KMS-11 (cell line): Measurements from ENCODE around the gene ZNF273.
"Not testable (repeated sequence)": the region's sequence is repeated elsewhere in the genome, so short reads cannot be mapped to it uniquely, and the experiment has no call there.

ENCODE experiments used
- H2AFZ ChIP-seq: fragments of 200-600 bp; sonication (generic); 2 replicates; pipeline ENCODE4 v1.6.1; 2016; ENCODE audit warnings: antibody characterized with exemption, mixed run types, low read depth
- H3K27ac ChIP-seq: fragments of 200-600 bp; sonication (generic); 2 replicates; pipeline ENCODE4 v1.6.1; 2016; ENCODE audit warnings: mild to moderate bottlenecking, mixed run types
- H3K27me3 ChIP-seq: fragments of 200-600 bp; sonication (generic); 2 replicates; pipeline ENCODE4 v1.6.1; 2017; ENCODE audit warnings: mild to moderate bottlenecking, low read depth, mixed run types, moderate library complexity; ENCODE audit not compliant: insufficient read depth
- H3K36me3 ChIP-seq: fragments of 200-600 bp; sonication (generic); 2 replicates; pipeline ENCODE4 v1.6.1; 2017; ENCODE audit warnings: mild to moderate bottlenecking, mixed run types; ENCODE audit not compliant: insufficient read depth
- H3K4me1 ChIP-seq: fragments of 200-600 bp; sonication (generic); 2 replicates; pipeline ENCODE4 v1.6.1; 2016; ENCODE audit warnings: mild to moderate bottlenecking, low read depth, mixed run types; ENCODE audit not compliant: poor library complexity, severe bottlenecking
- H3K4me2 ChIP-seq: fragments of 200-600 bp; sonication (generic); 2 replicates; pipeline ENCODE4 v1.7.0; 2016; ENCODE audit warnings: mild to moderate bottlenecking, mixed run types
- H3K4me3 ChIP-seq: fragments of 200-600 bp; sonication (generic); IDR thresholded peaks from 2 replicates; pipeline ENCODE4 v1.6.1; 2017; ENCODE audit warnings: low read depth, low read length, mixed read lengths; ENCODE audit not compliant: insufficient read depth
- H3K79me2 ChIP-seq: fragments of 200-600 bp; sonication (generic); 2 replicates; pipeline ENCODE4 v1.6.1; 2016; ENCODE audit warnings: low read depth, mixed run types; ENCODE audit not compliant: insufficient read depth
- H3K9ac ChIP-seq: fragments of 200-600 bp; sonication (generic); 2 replicates; pipeline ENCODE4 v1.6.1; 2016; ENCODE audit warnings: mild to moderate bottlenecking, mixed run types
- H4K20me1 ChIP-seq: fragments of 200-600 bp; sonication (generic); 2 replicates; pipeline ENCODE4 v1.6.1; 2016; ENCODE audit warnings: mild to moderate bottlenecking, mixed run types; ENCODE audit not compliant: insufficient read depth
- CTCF ChIP-seq: fragments of 200-600 bp; sonication (generic); conservative IDR thresholded peaks from 2 replicates; pipeline ENCODE4 v1.6.1; 2017; ENCODE audit warnings: low read depth, mild to moderate bottlenecking, antibody characterized with exemption, low read length, moderate library complexity, mixed read lengths

Gene ZNF273

DNA sequence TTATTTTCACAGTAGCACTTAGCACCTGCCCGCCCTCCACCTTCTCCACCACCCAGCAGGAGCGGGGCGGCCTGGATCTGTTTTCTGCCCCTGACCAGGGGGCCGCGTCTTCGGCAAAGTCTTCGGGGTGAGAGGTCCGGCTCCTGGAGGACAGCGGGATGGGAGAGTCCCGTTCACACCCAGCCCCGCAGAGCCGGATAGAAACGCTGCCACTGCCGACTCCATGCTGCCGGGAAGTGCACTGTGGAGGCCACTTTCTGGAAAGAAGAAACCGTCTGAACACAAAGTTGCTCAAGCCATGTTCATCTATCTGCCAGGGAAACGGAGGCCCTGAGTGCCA, 14.5 kb upstream of the ZNF273 start:
- Histone ChIP-seq H4K20me1 (no peaks in the 10 kb centered on the region), H3K27ac (no peak overlapping the region), H2AFZ (no peak overlapping the region), H3K36me3 (no peaks in the 10 kb centered on the region), H3K27me3 (no peaks in the 10 kb centered on the region), H3K4me2 (no peak overlapping the region), H3K4me1 (no peaks in the 10 kb centered on the region), H3K4me3 (no peak overlapping the region), H3K9ac (no peak overlapping the region), H3K79me2 (no peaks in the 10 kb centered on the region)
- no peak for TF ChIP-seq CTCF

DNA sequence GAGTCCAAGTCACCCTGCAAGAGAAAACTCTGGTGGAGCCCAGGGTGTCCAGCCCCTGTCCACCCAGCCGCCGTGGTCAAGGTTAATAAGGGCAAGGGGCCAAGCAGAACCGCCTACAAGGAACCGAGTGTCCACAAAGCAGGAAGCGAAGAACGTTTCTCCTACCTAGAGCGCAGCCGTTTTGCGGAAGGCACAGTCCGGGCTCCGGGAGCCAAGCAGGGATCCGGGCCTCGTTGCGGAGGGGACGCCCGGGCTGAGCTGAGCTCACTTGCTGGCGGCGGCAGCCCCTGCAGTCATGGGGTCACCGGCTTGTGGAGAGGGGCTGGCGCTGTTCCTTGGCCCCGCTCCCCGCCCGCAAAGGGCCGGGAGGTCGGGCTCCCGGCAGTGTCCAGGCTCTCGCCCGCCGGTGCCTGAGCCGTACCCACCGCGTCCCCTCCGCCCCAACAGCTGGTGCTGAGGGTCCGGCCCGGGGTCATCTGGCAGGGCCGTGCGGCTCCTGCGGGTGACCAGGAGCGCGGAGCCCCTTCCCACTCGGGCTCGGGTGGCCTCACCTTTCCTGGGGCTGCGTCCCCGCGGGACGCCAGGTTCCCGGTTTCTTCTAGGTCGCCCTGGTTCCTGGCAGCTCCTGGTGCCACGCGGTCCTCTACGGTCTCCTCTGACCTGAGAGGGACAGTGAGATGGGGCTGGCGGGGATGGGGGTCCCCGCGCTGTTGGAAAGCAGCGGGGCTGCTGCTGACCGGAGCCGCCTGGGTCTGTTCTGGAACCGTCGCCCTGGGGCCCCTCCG, 14.0 kb upstream of the ZNF273 start:
- no peaks in the 10 kb centered on the region for H3K79me2 ChIP-seq
- no peak for TF ChIP-seq CTCF
- H3K27ac ChIP-seq, result no peak overlapping the region
- no peak overlapping the region for H3K9ac ChIP-seq
- H3K4me3 ChIP-seq, result no peak overlapping the region
- no peak overlapping the region for H2AFZ ChIP-seq
- H3K4me2 ChIP-seq, result no peak overlapping the region
- no peaks in the 10 kb centered on the region for H3K27me3 ChIP-seq
- no peaks in the 10 kb centered on the region for H4K20me1 ChIP-seq
- H3K4me1 ChIP-seq, result no peaks in the 10 kb centered on the region
- H3K36me3 ChIP-seq, result no peaks in the 10 kb centered on the region

GRCh38 chr7:64889686-64890162, 13.3 kb upstream of the ZNF273 start:
- H3K27me3 ChIP-seq, result no peaks in the 10 kb centered on the region
- no peak for TF ChIP-seq CTCF
- H2AFZ ChIP-seq, result no peak overlapping the region
- no peaks in the 10 kb centered on the region for H3K4me1 ChIP-seq
- H3K4me3 ChIP-seq, result no peak overlapping the region
- no peaks in the 10 kb centered on the region for H3K36me3 ChIP-seq
- H3K79me2 ChIP-seq, result no peaks in the 10 kb centered on the region
- no peaks in the 10 kb centered on the region for H4K20me1 ChIP-seq
- no peak overlapping the region for H3K9ac ChIP-seq
- no peak overlapping the region for H3K4me2 ChIP-seq
- no peak overlapping the region for H3K27ac ChIP-seq

GRCh38 chr7:64890273-64890672, 12.8 kb upstream of the ZNF273 start:
- H2AFZ ChIP-seq, H3K9ac ChIP-seq, H3K36me3 ChIP-seq, H3K79me2 ChIP-seq, H3K4me2 ChIP-seq, H3K27me3 ChIP-seq, H3K4me1 ChIP-seq, H4K20me1 ChIP-seq, H3K4me3 ChIP-seq, H3K27ac ChIP-seq: not testable (repeated sequence)

- H4K20me1 ChIP-seq, result no peaks in the 10 kb centered on the region
- H3K79me2 ChIP-seq, result no peaks in the 10 kb centered on the region
- H3K4me3 ChIP-seq, result no peak overlapping the region
- no peaks in the 10 kb centered on the region for H3K27me3 ChIP-seq
- no peak overlapping the region for H2AFZ ChIP-seq
- H3K4me2 ChIP-seq, result no peak overlapping the region
- H3K4me1 ChIP-seq, result no peaks in the 10 kb centered on the region
- no peaks in the 10 kb centered on the region for H3K36me3 ChIP-seq
- no peak overlapping the region for H3K9ac ChIP-seq
- TF ChIP-seq CTCF, result no peak
- no peak overlapping the region for H3K27ac ChIP-seq
Measured at GRCh38 chr7:64890761-64891362, 12.2 kb upstream of the ZNF273 start.

DNA sequence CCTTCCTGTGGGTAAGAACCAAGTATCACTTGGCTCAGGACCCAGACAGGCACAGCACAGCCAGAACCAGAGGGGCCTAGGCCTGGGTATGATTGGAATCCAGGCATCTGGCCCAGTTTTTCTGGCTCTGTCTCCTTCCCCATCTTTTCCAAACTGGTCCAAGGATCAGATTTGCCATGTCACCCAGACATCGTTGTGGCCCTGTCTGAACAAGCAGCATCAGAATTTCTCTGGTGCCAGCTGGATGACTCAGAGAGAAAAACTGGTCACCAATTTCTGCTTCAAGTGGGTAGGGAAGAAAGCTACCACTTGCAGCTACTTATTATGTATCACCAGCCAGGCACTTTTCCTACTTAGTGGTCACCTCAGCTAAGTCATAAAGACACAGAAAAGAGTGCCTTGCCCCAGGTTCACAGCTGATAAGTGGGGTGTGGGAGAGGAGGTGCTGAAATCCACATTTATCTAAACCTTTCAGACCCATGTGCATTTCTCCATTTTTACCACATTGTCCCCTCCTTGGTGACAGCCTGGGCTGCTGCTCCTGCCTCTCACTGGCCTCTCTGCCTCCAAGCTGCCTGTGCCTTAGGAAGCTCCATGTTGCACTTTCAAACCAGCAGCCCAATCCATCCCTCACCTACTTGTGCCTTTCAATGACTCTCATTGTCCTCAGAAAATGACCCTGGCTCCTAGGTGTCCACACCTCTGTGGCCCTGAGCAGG, 11.6 kb upstream of the ZNF273 start:
- not testable (repeated sequence) for H3K9ac ChIP-seq, H3K27ac ChIP-seq, H3K4me2 ChIP-seq, H3K4me3 ChIP-seq, H4K20me1 ChIP-seq, H3K4me1 ChIP-seq, H3K79me2 ChIP-seq, H3K36me3 ChIP-seq, H2AFZ ChIP-seq, H3K27me3 ChIP-seq
